ENCODE results near the gene RBM23.

RBM23 gene

DNA sequence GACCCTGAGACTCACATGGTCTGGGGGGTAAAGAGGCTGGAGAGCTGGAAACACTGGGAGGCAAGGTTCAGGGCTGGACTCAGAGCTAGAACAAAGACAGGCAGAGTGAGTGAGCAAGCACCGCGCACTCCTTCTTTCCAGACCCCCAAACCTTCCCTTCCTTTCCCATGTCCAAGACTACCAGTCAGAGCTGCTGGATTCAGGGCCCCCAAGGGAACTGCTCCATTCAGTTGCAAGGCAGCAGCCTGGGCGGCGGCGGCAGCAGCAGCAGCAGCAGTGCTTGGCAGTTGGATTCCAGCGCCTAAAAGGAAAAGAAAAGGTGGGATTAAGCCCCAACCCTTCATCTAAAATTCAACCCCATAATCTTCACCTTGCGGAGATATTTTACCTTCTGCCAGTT lies 17.1 kb downstream of the RBM23 start:
- Mint-ChIP-seq H3K36me3 (peaks cover 39 to 44% of the 10 kb centered on the region in 2 donors), H3K4me1 (peaks cover 3 to 10% of the 10 kb centered on the region in 2 donors), H3K4me3 (no peak overlapping the region), H3K27me3 (no peaks in the 10 kb centered on the region), H3K9me3 (no peaks in the 10 kb centered on the region), H3K27ac (peak overlapping the region; percentile 16)
- ATAC-seq (replicated peaks) (no peak), DNase-seq (no peak)

DNA sequence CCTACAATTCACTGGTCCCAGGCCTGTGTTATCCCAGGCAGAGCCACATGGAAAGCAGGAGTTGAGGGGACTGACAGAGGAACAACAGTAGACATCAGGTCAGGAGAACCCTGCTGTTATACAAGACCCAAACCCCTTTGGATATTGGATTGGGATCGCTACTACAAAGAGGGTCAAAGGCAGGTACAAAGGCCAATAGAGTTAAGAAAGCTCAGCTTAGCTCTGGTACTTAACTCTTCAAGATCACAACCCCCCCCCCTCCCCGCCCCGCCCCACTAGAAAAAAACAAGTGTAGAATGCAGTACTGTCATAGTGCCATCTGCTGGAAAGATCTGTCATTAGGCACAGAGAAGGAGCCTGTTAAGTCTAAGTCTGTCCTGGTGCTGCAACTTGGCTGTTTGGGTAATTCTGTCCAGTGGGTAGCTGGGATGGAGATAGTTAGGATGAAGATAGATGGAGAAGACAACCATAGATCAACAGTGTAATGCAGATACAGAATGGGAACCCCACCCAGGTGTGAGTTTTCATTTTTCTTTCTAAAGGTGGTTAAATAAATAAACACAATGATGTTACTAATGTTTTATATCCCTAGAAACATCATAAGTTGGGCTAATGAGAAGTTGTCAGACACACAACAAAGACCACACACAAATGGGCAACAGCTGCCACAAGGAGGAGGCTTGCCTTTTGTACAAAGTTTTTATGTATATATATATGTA lies 18.7 kb downstream of the RBM23 start:
- ATAC-seq (replicated peaks) (peak; percentile 82 to 88), DNase-seq (no peak)
- Mint-ChIP-seq H3K4me1 (peaks cover 3 to 10% of the 10 kb centered on the region in 2 donors), H3K27ac (no peak overlapping the region), H3K4me3 (no peak overlapping the region), H3K9me3 (no peaks in the 10 kb centered on the region), H3K36me3 (peaks cover 30 to 35% of the 10 kb centered on the region in 2 donors), H3K27me3 (no peaks in the 10 kb centered on the region)

GRCh38 chr14:22898302-22899090 lies 20.5 kb downstream of the RBM23 start:
- peak overlapping the region; percentile 1 for H3K27ac Mint-ChIP-seq
- H3K4me3 Mint-ChIP-seq, result no peak overlapping the region
- no peaks in the 10 kb centered on the region for H3K9me3 Mint-ChIP-seq
- no peak for DNase-seq
- peaks cover 24 to 31% of the 10 kb centered on the region in 2 donors for H3K36me3 Mint-ChIP-seq
- no peak for ATAC-seq (replicated peaks)
- H3K4me1 Mint-ChIP-seq, result peaks cover 3 to 10% of the 10 kb centered on the region in 2 donors
- no peaks in the 10 kb centered on the region for H3K27me3 Mint-ChIP-seq

- DNase-seq (no peak), ATAC-seq (replicated peaks) (no peak)
- Mint-ChIP-seq H3K9me3 (no peaks in the 10 kb centered on the region), H3K27me3 (no peaks in the 10 kb centered on the region), H3K36me3 (peaks cover 25 to 36% of the 10 kb centered on the region in 2 donors), H3K4me1 (peaks cover 3 to 10% of the 10 kb centered on the region in 2 donors), H3K4me3 (no peak overlapping the region), H3K27ac (no peak overlapping the region)
Measured at GRCh38 chr14:22897357-22897756, 21.6 kb downstream of the RBM23 start.

- no peak for ATAC-seq (replicated peaks)
- H3K27ac Mint-ChIP-seq, result no peak overlapping the region
- H3K4me3 Mint-ChIP-seq, result no peak overlapping the region
Measured at GRCh38 chr14:22896760-22897159, 22.2 kb downstream of the RBM23 start.

DNA sequence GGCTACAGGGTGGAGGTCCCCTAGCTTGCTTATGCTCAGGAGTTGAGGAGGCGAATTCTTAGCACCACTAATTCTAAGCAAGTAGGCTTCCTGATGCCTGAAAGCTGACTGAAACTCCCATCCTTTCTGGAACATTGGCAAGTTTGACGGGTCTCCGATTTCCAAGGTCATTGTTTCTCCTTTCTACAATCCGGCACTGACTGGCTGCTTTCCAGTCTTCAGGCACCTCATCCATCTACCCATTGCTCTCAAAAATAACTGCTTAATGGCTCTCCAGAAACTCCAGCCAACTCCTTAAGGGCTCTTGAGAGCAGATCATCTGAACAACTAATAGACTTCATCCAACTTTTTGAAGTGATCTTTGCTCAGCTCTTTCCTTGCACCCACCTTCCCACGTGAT lies 22.6 kb downstream of the RBM23 start:
- Mint-ChIP-seq H3K4me3 (no peak overlapping the region), H3K27ac (no peak overlapping the region), H3K9me3 (no peaks in the 10 kb centered on the region), H3K4me1 (peaks cover 5 to 10% of the 10 kb centered on the region in 2 donors), H3K36me3 (peaks cover 18 to 33% of the 10 kb centered on the region in 2 donors), H3K27me3 (no peaks in the 10 kb centered on the region)
- no peak for DNase-seq
- no peak for ATAC-seq (replicated peaks)

More at GRCh38 chr14:22896760-22897159, 22.2 kb downstream of the RBM23 start:
- no peak for DNase-seq
- Mint-ChIP-seq H3K9me3 (no peaks in the 10 kb centered on the region), H3K4me1 (peaks cover 5 to 10% of the 10 kb centered on the region in 2 donors), H3K36me3 (peaks cover 20 to 36% of the 10 kb centered on the region in 2 donors), H3K27me3 (no peaks in the 10 kb centered on the region)

GRCh38 chr14:22895402-22895801 lies 23.5 kb downstream of the RBM23 start:
- DNase-seq (no peak), ATAC-seq (replicated peaks) (no peak)
- no peaks in the 10 kb centered on the region for H3K9me3 Mint-ChIP-seq
- peaks cover 11 to 28% of the 10 kb centered on the region in 2 donors for H3K36me3 Mint-ChIP-seq
- no peak overlapping the region for H3K4me3 Mint-ChIP-seq
- no peaks in the 10 kb centered on the region for H3K27me3 Mint-ChIP-seq
- H3K27ac Mint-ChIP-seq, result no peak overlapping the region
- peaks cover 3 to 6% of the 10 kb centered on the region in 2 donors for H3K4me1 Mint-ChIP-seq

GRCh38 chr14:22893706-22894105 lies 25.2 kb downstream of the RBM23 start:
- ATAC-seq (replicated peaks) (no peak), DNase-seq (no peak)
- Mint-ChIP-seq H3K9me3 (no peaks in the 10 kb centered on the region), H3K4me1 (peaks cover 11 to 12% of the 10 kb centered on the region in 2 donors), H3K4me3 (no peak overlapping the region), H3K27ac (no peak overlapping the region), H3K36me3 (peaks cover 9 to 36% of the 10 kb centered on the region in 2 donors), H3K27me3 (no peaks in the 10 kb centered on the region)

- DNase-seq, result no peak
- ATAC-seq (replicated peaks), result no peak
- no peaks in the 10 kb centered on the region for H3K9me3 Mint-ChIP-seq
- H3K4me1 Mint-ChIP-seq, result peaks cover 19 to 22% of the 10 kb centered on the region in 2 donors
- H3K36me3 Mint-ChIP-seq, result peaks cover 7 to 29% of the 10 kb centered on the region in 2 donors
- peak overlapping the region; percentile 25 for H3K27ac Mint-ChIP-seq
- no peak overlapping the region for H3K4me3 Mint-ChIP-seq
- H3K27me3 Mint-ChIP-seq, result no peaks in the 10 kb centered on the region
Measured at GRCh38 chr14:22892488-22892887, 26.5 kb downstream of the RBM23 start.

GRCh38 chr14:22890416-22890815 lies 28.5 kb downstream of the RBM23 start:
- no peak for ATAC-seq (replicated peaks)
- Mint-ChIP-seq H3K4me1 (peaks cover 32 to 40% of the 10 kb centered on the region in 2 donors), H3K27ac (no peak overlapping the region), H3K27me3 (no peaks in the 10 kb centered on the region), H3K4me3 (no peak overlapping the region), H3K36me3 (peaks cover 2 to 25% of the 10 kb centered on the region in 2 donors), H3K9me3 (no peaks in the 10 kb centered on the region)
- no peak for DNase-seq

- H3K27me3 Mint-ChIP-seq, result no peaks in the 10 kb centered on the region
- ATAC-seq (replicated peaks) (peak; percentile 23 to 38), DNase-seq (no peak)
- H3K4me3 Mint-ChIP-seq, result no peak overlapping the region
- H3K36me3 Mint-ChIP-seq, result peaks cover 2 to 21% of the 10 kb centered on the region in 2 donors
- no peaks in the 10 kb centered on the region for H3K9me3 Mint-ChIP-seq
- H3K27ac Mint-ChIP-seq, result no peak overlapping the region
- peaks cover 48 to 58% of the 10 kb centered on the region in 2 donors for H3K4me1 Mint-ChIP-seq
Measured at GRCh38 chr14:22888662-22889061, 30.3 kb downstream of the RBM23 start.

DNA sequence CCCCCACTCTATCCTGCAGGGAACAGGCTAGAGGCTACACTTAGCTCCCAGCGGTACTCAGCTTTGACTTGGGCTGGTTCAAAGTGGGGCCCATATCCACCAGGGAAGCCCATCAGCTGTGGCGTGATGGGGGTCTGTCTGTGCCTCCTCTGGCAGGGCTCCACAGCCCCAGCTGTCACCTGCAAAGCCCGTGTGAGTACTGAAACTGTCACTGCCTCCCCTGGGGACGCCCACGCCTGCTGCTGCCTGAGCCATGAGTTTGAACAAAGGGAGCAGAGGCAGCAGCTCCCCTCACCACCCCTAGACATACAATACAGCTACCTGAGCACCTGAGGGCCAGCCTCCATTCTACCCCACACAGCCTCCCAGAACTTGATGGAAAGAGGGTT lies 31.0 kb downstream of the RBM23 start:
- ATAC-seq (replicated peaks) (peak; percentile 70 to 73), DNase-seq (peak; percentile 79)
- H3K27ac Mint-ChIP-seq, result peak overlapping the region; percentile 96
- peaks cover 54 to 64% of the 10 kb centered on the region in 2 donors for H3K4me1 Mint-ChIP-seq
- peak overlapping the region; percentile 83 to 85 for H3K4me3 Mint-ChIP-seq
- no peaks in the 10 kb centered on the region for H3K9me3 Mint-ChIP-seq
- peaks cover 2 to 20% of the 10 kb centered on the region in 2 donors for H3K36me3 Mint-ChIP-seq
- H3K27me3 Mint-ChIP-seq, result no peaks in the 10 kb centered on the region

GRCh38 chr14:22887260-22887989 lies 31.5 kb downstream of the RBM23 start:
- DNase-seq (peak; percentile 53), ATAC-seq (replicated peaks) (peak; percentile 41 to 51)
- Mint-ChIP-seq H3K4me1 (peaks cover 59 to 70% of the 10 kb centered on the region in 2 donors), H3K27ac (peak overlapping the region; percentile 96), H3K9me3 (no peaks in the 10 kb centered on the region), H3K27me3 (no peaks in the 10 kb centered on the region), H3K36me3 (peaks cover 0 to 16% of the 10 kb centered on the region in 2 donors), H3K4me3 (peak overlapping the region; percentile 83 to 85)
